ENCODE data around the gene VTCN1. TPM values are rescaled to one million over a fixed set of nuclear protein-coding genes. Genes with fewer than 3 reads are reported as not detected.

Gene VTCN1
- total and polyA plus RNA-seq, 2 of the 13 experiments (the other 11 are each of a cell fraction or from before 2014, with no cell fraction given), result not detected

DNA sequence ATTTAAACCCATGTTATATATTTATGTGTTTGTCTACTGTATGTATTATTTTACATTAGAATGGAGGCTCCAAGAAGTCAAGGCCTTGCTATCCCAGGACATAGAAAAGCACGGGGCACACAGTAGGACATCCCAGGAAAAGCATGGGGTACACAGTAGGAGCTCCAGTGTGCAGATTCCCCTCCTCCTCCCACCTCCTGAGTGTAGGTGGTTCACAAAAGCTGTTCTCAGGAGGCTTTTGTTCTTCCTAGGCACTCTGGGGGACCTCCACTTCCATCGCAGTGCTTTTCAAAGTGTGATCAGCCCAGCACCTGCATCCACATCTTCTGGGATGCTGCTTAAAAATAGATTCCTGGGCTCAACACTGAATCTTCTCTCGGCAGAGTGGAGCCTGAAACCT, 30.8 kb upstream of the VTCN1 start (continued):
- TF ChIP-seq ZNF563 (CRISPR knock-in tag; IDR thresholded peaks at IDR 0.05), result no peak
- TF ChIP-seq, protein P1, sequence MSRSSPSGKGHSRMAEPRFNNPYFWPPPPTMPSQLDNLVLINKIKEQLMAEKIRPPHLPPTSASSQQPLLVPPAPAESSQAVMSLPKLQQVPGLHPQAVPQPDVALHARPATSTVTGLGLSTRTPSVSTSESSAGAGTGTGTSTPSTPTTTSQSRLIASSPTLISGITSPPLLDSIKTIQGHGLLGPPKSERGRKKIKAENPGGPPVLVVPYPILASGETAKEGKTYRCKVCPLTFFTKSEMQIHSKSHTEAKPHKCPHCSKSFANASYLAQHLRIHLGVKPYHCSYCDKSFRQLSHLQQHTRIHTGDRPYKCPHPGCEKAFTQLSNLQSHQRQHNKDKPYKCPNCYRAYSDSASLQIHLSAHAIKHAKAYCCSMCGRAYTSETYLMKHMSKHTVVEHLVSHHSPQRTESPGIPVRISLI (CRISPR knock-in tag; IDR thresholded peaks at IDR 0.05; ENCODE audit: borderline replicate concordance), result no peak

DNA sequence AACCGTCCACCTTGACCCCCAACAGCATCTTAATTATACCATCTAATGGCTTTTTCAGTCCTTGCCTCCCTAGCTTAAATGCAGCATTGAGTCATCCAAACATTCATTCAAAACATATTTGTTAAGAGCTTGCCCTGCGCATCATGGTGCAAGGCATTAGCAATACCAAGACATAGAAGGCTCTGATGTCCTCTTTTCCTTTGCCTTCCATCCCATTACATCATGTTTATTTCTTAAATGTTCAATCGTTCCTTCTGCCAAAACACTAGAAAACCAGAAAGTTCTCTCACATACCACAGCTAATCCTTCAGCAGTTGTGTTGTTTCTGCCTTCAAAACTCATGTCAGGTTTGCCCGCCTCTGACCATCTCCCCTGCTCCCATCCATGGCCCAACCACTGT, 29.8 kb upstream of the VTCN1 start:
- ATAC-seq (no peak), FAIRE-seq (no peak), DNase-seq (ENCODE audit: low spot score) (no peak)
- no TSS peak for BruUV-seq (replicated peaks)
- Histone ChIP-seq H3K27me3 (ENCODE audit: control insufficient read depth in 1 of 2, insufficient read depth in 2 of 2, low read length in 2 of 2) (peaks cover 0 to 3% of the 10 kb centered on the region in 2 experiments; a peak in 1 of 5 replicates), H3K4me2 (ENCODE audit: low read depth, low read length) (no peak overlapping the region), H4K20me1 (ENCODE audit: insufficient read depth, low read length) (no peaks in the 10 kb centered on the region), H3K27ac (ENCODE audit: extremely low read length, insufficient read depth, low read length) (no peak overlapping the region), H2AFZ (ENCODE audit: low read length) (no peak overlapping the region), H3K4me1 (ENCODE audit: insufficient read depth, low read length) (peaks cover 7% of the 10 kb centered on the region), H3K9ac (ENCODE audit: insufficient read depth, low read depth, low read length) (no peak overlapping the region), H3K9me3 (ENCODE audit: low read length) (no peaks in the 10 kb centered on the region), H3K79me2 (ENCODE audit: insufficient read depth, low read length) (no peaks in the 10 kb centered on the region), H3K36me3 (replicated peaks in 1 of 2; ENCODE audit: control insufficient read depth in 1 of 2, insufficient read depth in 2 of 2, low read length in 2 of 2) (no peaks in the 10 kb centered on the region), H3K4me3 (replicated peaks in 1 of 3; ENCODE audit: insufficient read depth in 1 of 3, low read depth in 2 of 3, low read length in 3 of 3) (no peak overlapping the region)
- WGBS (ENCODE audit: low lambda C conversion rate), result 47% methylated on average over 4 of the region's 4 CpGs
- POLR2A ChIA-PET, result no interaction called here
- TF ChIP-seq FIP1L1 (IDR thresholded peaks at IDR 0.05; ENCODE audit: borderline replicate concordance, insufficient read depth, low read depth, low read length) (no peak), ATF7 (IDR thresholded peaks at IDR 0.05) (peak; percentile 52; the same call in 1 of the 2 replicates), ATF7 (CRISPR knock-in tag; IDR thresholded peaks at IDR 0.05) (no peak)
- in situ Hi-C loops (cut with HindIII; ENCODE audit: extremely low pct_ligation_motif_present, low pct_unique_long_range_greater_than_20kb), result no loop called here
- intact Hi-C loops (cut with micrococcal nuclease; ENCODE audit: unreplicated experiment), result no loop called here
- CTCF ChIA-PET (ENCODE audit: low intra/inter-chr PET ratio, low total read pairs), result no interaction called here

DNA sequence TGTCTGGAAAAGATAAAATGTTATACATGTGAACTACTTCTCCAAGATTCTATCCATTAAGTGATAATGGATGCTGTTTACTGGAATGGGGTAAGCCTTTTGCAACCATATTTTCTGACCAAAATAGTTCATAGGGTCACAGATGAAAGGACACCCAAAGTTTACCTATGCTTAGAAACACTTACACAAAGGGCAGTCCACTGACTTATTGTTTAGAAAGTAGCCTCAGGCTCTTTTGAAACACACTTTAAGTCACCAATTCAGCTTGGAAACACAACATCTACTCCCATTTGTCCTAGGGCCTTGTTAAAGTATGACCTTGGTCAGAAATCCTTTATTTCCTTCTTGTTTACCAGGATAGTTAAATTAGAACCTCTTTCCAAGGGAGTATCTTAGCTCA, 28.7 kb upstream of the VTCN1 start:
- ChIA-PET POLR2A (interaction anchor here (0.6 kb wide), 1 partner anchor 37 kb away, joined by 3 read pairs; no protein-coding TSS in a partner anchor), CTCF (ENCODE audit: low intra/inter-chr PET ratio, low total read pairs) (no interaction called here)
- Histone ChIP-seq H3K27me3 (ENCODE audit: control insufficient read depth in 1 of 2, insufficient read depth in 2 of 2, low read length in 2 of 2) (peaks cover 0 to 3% of the 10 kb centered on the region in 2 experiments; a peak in 1 of 5 replicates), H2AFZ (ENCODE audit: low read length) (no peak overlapping the region), H3K9me3 (ENCODE audit: low read length) (no peaks in the 10 kb centered on the region), H3K4me1 (ENCODE audit: insufficient read depth, low read length) (peaks cover 7% of the 10 kb centered on the region), H3K4me3 (replicated peaks in 1 of 3; ENCODE audit: insufficient read depth in 1 of 3, low read depth in 2 of 3, low read length in 3 of 3) (no peak overlapping the region), H3K79me2 (ENCODE audit: insufficient read depth, low read length) (no peaks in the 10 kb centered on the region), H3K9ac (ENCODE audit: insufficient read depth, low read depth, low read length) (no peak overlapping the region), H4K20me1 (ENCODE audit: insufficient read depth, low read length) (no peaks in the 10 kb centered on the region), H3K36me3 (replicated peaks in 1 of 2; ENCODE audit: control insufficient read depth in 1 of 2, insufficient read depth in 2 of 2, low read length in 2 of 2) (no peaks in the 10 kb centered on the region), H3K4me2 (ENCODE audit: low read depth, low read length) (no peak overlapping the region), H3K27ac (ENCODE audit: extremely low read length, insufficient read depth, low read length) (no peak overlapping the region)
- DNase-seq (ENCODE audit: low spot score) (peak; percentile 33), ATAC-seq (peak; percentile 36; the same call in 1 of the 3 replicates), FAIRE-seq (no peak)
- in situ Hi-C loops (cut with HindIII; ENCODE audit: extremely low pct_ligation_motif_present, low pct_unique_long_range_greater_than_20kb) (no loop called here), intact Hi-C loops (cut with micrococcal nuclease; ENCODE audit: unreplicated experiment) (no loop called here)
- BruUV-seq (replicated peaks), result no TSS peak
- TF ChIP-seq ZNF350 (CRISPR knock-in tag; IDR thresholded peaks at IDR 0.05; ENCODE audit: borderline replicate concordance, low read depth) (no peak), BCL6 (CRISPR knock-in tag; IDR thresholded peaks at IDR 0.05) (peak; percentile 45; the same call in 1 of the 2 replicates), SOX6 (IDR thresholded peaks at IDR 0.05) (no peak), SOX6 (CRISPR knock-in tag; IDR thresholded peaks at IDR 0.05) (peak; percentile 33; the same call in 1 of the 2 replicates), ZNF225 (CRISPR knock-in tag; IDR thresholded peaks at IDR 0.05) (no peak), SP5 (CRISPR knock-in tag; IDR thresholded peaks at IDR 0.05; ENCODE audit: borderline replicate concordance, low read depth) (no peak), IKZF1 (IDR thresholded peaks at IDR 0.05) (no peak), TCF7 (IDR thresholded peaks at IDR 0.05; ENCODE audit: low read depth) (peak; percentile 56)
- TF ChIP-seq, protein P2, sequence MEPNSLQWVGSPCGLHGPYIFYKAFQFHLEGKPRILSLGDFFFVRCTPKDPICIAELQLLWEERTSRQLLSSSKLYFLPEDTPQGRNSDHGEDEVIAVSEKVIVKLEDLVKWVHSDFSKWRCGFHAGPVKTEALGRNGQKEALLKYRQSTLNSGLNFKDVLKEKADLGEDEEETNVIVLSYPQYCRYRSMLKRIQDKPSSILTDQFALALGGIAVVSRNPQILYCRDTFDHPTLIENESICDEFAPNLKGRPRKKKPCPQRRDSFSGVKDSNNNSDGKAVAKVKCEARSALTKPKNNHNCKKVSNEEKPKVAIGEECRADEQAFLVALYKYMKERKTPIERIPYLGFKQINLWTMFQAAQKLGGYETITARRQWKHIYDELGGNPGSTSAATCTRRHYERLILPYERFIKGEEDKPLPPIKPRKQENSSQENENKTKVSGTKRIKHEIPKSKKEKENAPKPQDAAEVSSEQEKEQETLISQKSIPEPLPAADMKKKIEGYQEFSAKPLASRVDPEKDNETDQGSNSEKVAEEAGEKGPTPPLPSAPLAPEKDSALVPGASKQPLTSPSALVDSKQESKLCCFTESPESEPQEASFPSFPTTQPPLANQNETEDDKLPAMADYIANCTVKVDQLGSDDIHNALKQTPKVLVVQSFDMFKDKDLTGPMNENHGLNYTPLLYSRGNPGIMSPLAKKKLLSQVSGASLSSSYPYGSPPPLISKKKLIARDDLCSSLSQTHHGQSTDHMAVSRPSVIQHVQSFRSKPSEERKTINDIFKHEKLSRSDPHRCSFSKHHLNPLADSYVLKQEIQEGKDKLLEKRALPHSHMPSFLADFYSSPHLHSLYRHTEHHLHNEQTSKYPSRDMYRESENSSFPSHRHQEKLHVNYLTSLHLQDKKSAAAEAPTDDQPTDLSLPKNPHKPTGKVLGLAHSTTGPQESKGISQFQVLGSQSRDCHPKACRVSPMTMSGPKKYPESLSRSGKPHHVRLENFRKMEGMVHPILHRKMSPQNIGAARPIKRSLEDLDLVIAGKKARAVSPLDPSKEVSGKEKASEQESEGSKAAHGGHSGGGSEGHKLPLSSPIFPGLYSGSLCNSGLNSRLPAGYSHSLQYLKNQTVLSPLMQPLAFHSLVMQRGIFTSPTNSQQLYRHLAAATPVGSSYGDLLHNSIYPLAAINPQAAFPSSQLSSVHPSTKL (CRISPR knock-in tag; IDR thresholded peaks at IDR 0.05), result peak; percentile 28; the same call in 1 of the 2 replicates

All from HepG2 (cell line).